ENCODE results near the gene RBM41.

RBM41 gene

GRCh38 chrX:107146670-107147069, 28.0 kb upstream of the RBM41 start:
- no peak for TF ChIP-seq CTCF (conservative IDR thresholded peaks at IDR 0.05)
- H3K27ac ChIP-seq, result no peak overlapping the region

- no peak overlapping the region for H3K27ac ChIP-seq
- no peak for TF ChIP-seq CTCF (conservative IDR thresholded peaks at IDR 0.05)
Observed at GRCh38 chrX:107135965-107136307, 17.3 kb upstream of the RBM41 start.

DNA sequence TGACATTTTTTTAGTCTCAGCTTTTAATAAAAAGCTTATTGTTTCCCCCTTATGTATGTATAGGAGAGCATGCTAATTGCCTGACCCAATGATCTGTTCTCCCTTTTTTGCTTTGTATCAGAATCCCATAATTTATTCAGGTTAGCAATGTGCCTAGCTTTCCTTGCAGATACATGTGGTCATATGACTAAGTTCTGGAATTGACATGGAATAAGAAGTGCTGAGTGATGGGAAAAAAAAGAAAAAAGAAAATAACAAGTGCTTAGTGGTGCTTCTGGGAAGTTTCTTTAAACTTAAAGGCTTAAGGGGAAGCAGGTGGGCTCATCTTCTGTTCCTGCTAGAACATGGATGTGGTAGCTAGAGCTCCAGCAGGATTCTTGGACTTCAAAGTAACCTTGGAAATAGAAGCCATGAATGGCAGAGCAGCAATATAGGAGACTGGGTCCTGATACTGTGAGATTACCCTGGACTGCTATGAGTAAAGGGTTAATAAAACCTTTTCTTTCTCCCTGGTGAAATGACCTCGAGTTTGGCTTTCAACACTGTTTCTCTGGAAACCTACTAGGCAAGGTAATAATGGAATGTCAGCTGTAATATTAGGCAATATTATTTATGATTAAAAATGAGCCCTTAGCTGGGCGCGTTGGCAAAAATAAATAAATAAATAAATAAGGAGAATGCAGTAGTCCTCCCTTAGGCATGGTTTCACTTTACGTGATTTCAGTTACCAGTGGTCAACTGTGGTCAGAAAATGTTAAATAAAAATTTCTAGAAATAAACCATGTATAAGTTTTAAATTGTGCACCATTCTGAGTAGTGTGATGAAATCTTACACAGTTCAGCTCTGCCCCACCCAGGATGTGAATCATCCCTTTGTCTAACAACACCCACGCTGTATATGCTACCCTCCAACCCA, 16.7 kb upstream of the RBM41 start:
- TF ChIP-seq CTCF (conservative IDR thresholded peaks at IDR 0.05), result no peak
- no peak overlapping the region for H3K27ac ChIP-seq

- no peak overlapping the region for H3K27ac ChIP-seq
- no peak for TF ChIP-seq CTCF (conservative IDR thresholded peaks at IDR 0.05)
Observed at GRCh38 chrX:107123750-107124149, 5.1 kb upstream of the RBM41 start.

- H3K27ac ChIP-seq, result peak overlapping the region; percentile 56; the same call in 1 of the 2 replicates
- TF ChIP-seq CTCF (conservative IDR thresholded peaks at IDR 0.05), result no peak
Observed at GRCh38 chrX:107119283-107119682, 661 bp upstream of the RBM41 start.

DNA sequence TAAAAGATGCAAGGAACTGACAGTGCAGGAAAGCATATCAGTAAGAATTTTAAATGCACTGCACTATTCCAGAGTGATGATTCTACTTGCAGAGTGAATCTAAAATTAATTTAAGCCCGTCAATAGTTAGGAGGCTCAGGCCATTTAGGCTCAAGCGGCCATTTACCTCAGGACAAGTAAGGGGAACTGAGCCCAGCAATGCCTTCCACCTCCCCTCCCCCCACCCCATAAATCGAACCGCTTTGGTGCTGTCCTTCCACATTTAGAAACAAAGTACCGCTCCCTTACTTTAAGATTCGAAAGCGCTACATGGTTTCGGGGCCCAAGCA, 665 bp downstream of the RBM41 start:
- no peak for TF ChIP-seq CTCF (conservative IDR thresholded peaks at IDR 0.05)
- peak overlapping the region; percentile 56; the same call in 1 of the 2 replicates for H3K27ac ChIP-seq

GRCh38 chrX:107107459-107107858, 11.2 kb downstream of the RBM41 start:
- no peak for TF ChIP-seq CTCF (conservative IDR thresholded peaks at IDR 0.05)
- no peak overlapping the region for H3K27ac ChIP-seq

Measured in VCaP (cell line).